MM.1S (cell line): ENCODE results near the gene CPPED1.

Experiments
- DNase-seq: peaks from one replicate; pipeline ENCODE4 v3.0.0-alpha.2; 2015
- H2AFZ ChIP-seq: fragments of 300-600 bp; sonication (generic); 2 replicates; pipeline ENCODE4 v1.6.0; 2016; ENCODE audit warnings: antibody characterized with exemption, low read length
- H3F3A ChIP-seq: fragments of 300-600 bp; sonication (generic); 2 replicates; pipeline ENCODE4 v1.6.1; 2016; ENCODE audit warnings: mild to moderate bottlenecking, antibody characterized with exemption, low read length, moderate library complexity, mixed read lengths; ENCODE audit not compliant: insufficient read depth
- H3K27ac ChIP-seq: fragments of 300-600 bp; sonication (generic); 2 replicates; pipeline ENCODE4 v1.5.1; 2016; ENCODE audit warnings: mild to moderate bottlenecking, low read length
- H3K27me3 ChIP-seq: fragments of 300-600 bp; sonication (generic); replicated peaks from 2 replicates; pipeline ENCODE4 v1.6.0; 2016; ENCODE audit warnings: low read length; ENCODE audit not compliant: insufficient read depth
- H3K36me3 ChIP-seq: fragments of 300-600 bp; sonication (generic); replicated peaks from 2 replicates; pipeline ENCODE4 v1.6.1; 2016; ENCODE audit warnings: mild to moderate bottlenecking, low read length, mixed read lengths; ENCODE audit not compliant: insufficient read depth
- H3K4me1 ChIP-seq: fragments of 300-600 bp; sonication (generic); 2 replicates; pipeline ENCODE4 v1.6.1; 2016; ENCODE audit warnings: low read length, mixed read lengths
- H3K4me2 ChIP-seq: fragments of 300-600 bp; sonication (generic); 2 replicates; pipeline ENCODE4 v1.6.0; 2016; ENCODE audit warnings: low read depth, low read length
- H3K4me3 ChIP-seq: fragments of 300-600 bp; sonication (generic); 2 replicates; pipeline ENCODE4 v1.5.1; 2016; ENCODE audit warnings: low read length, mixed read lengths
- H3K79me2 ChIP-seq: fragments of 300-600 bp; sonication (generic); 2 replicates; pipeline ENCODE4 v1.6.1; 2016; ENCODE audit warnings: mixed run types, low read length, mixed read lengths
- H3K9ac ChIP-seq: fragments of 300-600 bp; sonication (generic); 2 replicates; pipeline ENCODE4 v1.6.1; 2016; ENCODE audit warnings: low read length, mixed read lengths
- H3K9me2 ChIP-seq: fragments of 300-600 bp; sonication (generic); replicated peaks from 2 replicates; pipeline ENCODE4 v1.6.1; 2016; ENCODE audit warnings: mild to moderate bottlenecking, low read length, mixed read lengths; ENCODE audit not compliant: insufficient read depth
- H3K9me3 ChIP-seq: fragments of 300-600 bp; sonication (generic); replicated peaks from 2 replicates; pipeline ENCODE4 v1.6.1; 2016; ENCODE audit warnings: mild to moderate bottlenecking, low read length, mixed read lengths; ENCODE audit not compliant: insufficient read depth
- H4K20me1 ChIP-seq: fragments of 300-600 bp; sonication (generic); 2 replicates; pipeline ENCODE4 v1.6.1; 2016; ENCODE audit warnings: mild to moderate bottlenecking, low read length, moderate library complexity, mixed read lengths; ENCODE audit not compliant: insufficient read depth
- CTCF ChIP-seq: fragments of 300-600 bp; sonication (generic); IDR thresholded peaks from 2 replicates; pipeline ENCODE4 v1.5.1; 2016; ENCODE audit warnings: antibody characterized with exemption, low read length, mixed read lengths
- EZH2 ChIP-seq: fragments of 300-600 bp; sonication (generic); optimal IDR thresholded peaks from 2 replicates; pipeline ENCODE3; 2017; ENCODE audit warnings: low read depth, mild to moderate bottlenecking, antibody characterized with exemption, low read length, mixed read lengths
- EZH2phosphoT487 ChIP-seq: fragments of 300-600 bp; sonication (generic); IDR thresholded peaks from 2 replicates; pipeline ENCODE4 v1.6.1; 2018; ENCODE audit warnings: antibody characterized with exemption, low read length

CPPED1 gene

GRCh38 chr16:12778726-12779125 is 25.0 kb downstream of the CPPED1 start:
- Histone ChIP-seq H4K20me1 (no peaks in the 10 kb centered on the region), H3K4me2 (no peak overlapping the region), H3K36me3 (no peaks in the 10 kb centered on the region), H2AFZ (no peak overlapping the region), H3K27me3 (no peaks in the 10 kb centered on the region), H3K4me3 (no peak overlapping the region), H3F3A (no peaks in the 10 kb centered on the region), H3K4me1 (no peaks in the 10 kb centered on the region), H3K9me2 (no peaks in the 10 kb centered on the region), H3K9me3 (no peaks in the 10 kb centered on the region), H3K27ac (no peak overlapping the region), H3K79me2 (no peaks in the 10 kb centered on the region), H3K9ac (no peak overlapping the region)
- DNase-seq: no peak
- no peak for TF ChIP-seq EZH2phosphoT487
- TF ChIP-seq EZH2: no peak
- TF ChIP-seq CTCF: no peak

GRCh38 chr16:12775656-12776236 is 27.9 kb downstream of the CPPED1 start:
- H3K9me3 ChIP-seq: no peaks in the 10 kb centered on the region
- H3F3A ChIP-seq: no peaks in the 10 kb centered on the region
- H2AFZ ChIP-seq: no peak overlapping the region
- H3K4me2 ChIP-seq: no peak overlapping the region
- TF ChIP-seq CTCF: no peak
- no peak for TF ChIP-seq EZH2phosphoT487
- TF ChIP-seq EZH2: no peak
- no peaks in the 10 kb centered on the region for H3K4me1 ChIP-seq
- no peak overlapping the region for H3K4me3 ChIP-seq
- no peaks in the 10 kb centered on the region for H3K79me2 ChIP-seq
- no peaks in the 10 kb centered on the region for H3K36me3 ChIP-seq
- no peak overlapping the region for H3K9ac ChIP-seq
- no peaks in the 10 kb centered on the region for H3K27me3 ChIP-seq
- H4K20me1 ChIP-seq: no peaks in the 10 kb centered on the region
- no peaks in the 10 kb centered on the region for H3K9me2 ChIP-seq
- H3K27ac ChIP-seq: no peak overlapping the region
- DNase-seq: no peak

- no peaks in the 10 kb centered on the region for H3K9me3 ChIP-seq
- no peak overlapping the region for H3K27ac ChIP-seq
- H3K79me2 ChIP-seq: no peaks in the 10 kb centered on the region
- no peak overlapping the region for H3K4me3 ChIP-seq
- no peaks in the 10 kb centered on the region for H4K20me1 ChIP-seq
- H3K27me3 ChIP-seq: no peaks in the 10 kb centered on the region
- H3K4me1 ChIP-seq: no peaks in the 10 kb centered on the region
- H3F3A ChIP-seq: no peaks in the 10 kb centered on the region
- no peak overlapping the region for H2AFZ ChIP-seq
- no peak overlapping the region for H3K4me2 ChIP-seq
- TF ChIP-seq CTCF: no peak
- no peak for TF ChIP-seq EZH2
- TF ChIP-seq EZH2phosphoT487: no peak
- H3K9me2 ChIP-seq: no peaks in the 10 kb centered on the region
- no peaks in the 10 kb centered on the region for H3K36me3 ChIP-seq
- no peak overlapping the region for H3K9ac ChIP-seq
- no peak for DNase-seq
Measured at GRCh38 chr16:12773221-12773620, 30.5 kb downstream of the CPPED1 start.
